Middle frontal gyrus (tissue), 1 donor: Measurements from ENCODE around the gene PRKAG2.
"Not testable (repeated sequence)": the region's sequence is repeated elsewhere in the genome, so short reads cannot be mapped to it uniquely, and the experiment has no call there.

ENCODE experiments used
- DNase-seq: peaks from one replicate; pipeline ENCODE4 v3.0.0-alpha.2; 2015; ENCODE audit warnings: low spot score; ENCODE audit errors: extremely low spot score

The PRKAG2 gene

GRCh38 chr7:151884312-151885201 is 7.6 kb upstream of the PRKAG2 start:
- DNase-seq: no peak

- DNase-seq: no peak
Measured at GRCh38 chr7:151883857-151884256, 6.9 kb upstream of the PRKAG2 start.

DNA sequence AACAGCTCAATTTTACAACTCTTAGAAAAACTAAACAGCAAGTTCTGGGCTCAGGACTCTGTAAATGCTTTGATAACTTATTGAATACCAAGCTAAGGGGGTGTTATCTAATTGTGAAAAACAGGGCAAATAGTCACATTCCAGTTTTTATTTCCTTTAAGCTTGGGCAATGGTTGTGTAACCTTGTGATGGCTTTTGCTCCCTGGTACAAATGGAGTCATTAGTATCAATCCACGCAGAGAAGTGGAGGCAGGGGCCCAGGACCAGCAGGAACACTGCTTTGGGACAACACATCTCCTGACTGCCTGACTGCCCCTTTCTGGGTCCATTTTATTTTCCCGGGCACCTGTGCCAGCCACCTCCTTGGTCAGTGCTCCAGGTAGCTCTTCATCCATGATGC is 5.8 kb upstream of the PRKAG2 start:
- DNase-seq: no peak

- no peak for DNase-seq
Measured at GRCh38 chr7:151880688-151881087, 3.8 kb upstream of the PRKAG2 start.

DNA sequence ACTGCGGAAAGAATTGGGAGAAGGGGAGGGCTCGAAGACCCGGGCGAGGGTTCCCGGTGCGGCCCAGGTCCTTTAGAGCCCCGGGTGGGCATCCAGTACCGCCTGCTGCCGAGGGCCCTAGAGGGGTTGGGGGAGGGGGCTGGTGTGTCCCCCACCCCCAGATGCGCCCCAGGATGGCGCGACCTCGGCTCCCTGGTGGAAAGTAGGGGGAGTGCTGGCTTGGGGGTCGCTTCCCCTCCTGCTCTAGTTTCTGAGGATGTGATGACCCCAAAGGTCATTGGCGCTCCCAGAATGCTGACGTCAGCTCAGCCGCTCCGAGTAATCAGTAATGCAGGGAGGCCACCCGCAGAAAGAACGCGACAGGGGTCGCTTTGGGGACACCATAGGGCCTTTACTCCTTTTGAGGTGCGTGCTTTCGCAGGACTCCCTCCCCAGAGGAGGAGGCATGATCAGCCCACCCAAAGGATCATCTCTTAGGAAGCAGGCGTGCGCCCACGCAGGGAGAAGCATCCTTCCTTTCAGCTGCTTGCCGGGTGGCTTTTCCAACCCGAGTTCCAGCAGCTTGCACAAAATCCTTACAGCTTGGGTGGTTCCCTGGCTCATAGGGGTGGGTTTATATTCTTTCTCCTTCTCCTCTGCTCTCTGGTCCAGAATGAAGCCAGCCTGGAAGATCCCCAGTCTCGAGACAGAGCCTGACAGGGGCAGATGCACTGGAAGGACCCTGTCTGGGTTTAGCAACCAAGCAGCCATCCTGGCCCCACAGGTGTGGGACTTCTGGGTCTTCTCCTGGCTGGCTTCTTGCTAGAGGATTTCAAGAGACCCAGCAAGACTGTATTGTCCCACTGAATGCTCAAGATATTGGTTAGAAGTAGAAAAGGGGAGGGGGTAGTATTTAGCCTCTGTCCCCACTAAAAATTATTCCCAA is 1.3 kb upstream of the PRKAG2 start:
- no peak for DNase-seq

DNA sequence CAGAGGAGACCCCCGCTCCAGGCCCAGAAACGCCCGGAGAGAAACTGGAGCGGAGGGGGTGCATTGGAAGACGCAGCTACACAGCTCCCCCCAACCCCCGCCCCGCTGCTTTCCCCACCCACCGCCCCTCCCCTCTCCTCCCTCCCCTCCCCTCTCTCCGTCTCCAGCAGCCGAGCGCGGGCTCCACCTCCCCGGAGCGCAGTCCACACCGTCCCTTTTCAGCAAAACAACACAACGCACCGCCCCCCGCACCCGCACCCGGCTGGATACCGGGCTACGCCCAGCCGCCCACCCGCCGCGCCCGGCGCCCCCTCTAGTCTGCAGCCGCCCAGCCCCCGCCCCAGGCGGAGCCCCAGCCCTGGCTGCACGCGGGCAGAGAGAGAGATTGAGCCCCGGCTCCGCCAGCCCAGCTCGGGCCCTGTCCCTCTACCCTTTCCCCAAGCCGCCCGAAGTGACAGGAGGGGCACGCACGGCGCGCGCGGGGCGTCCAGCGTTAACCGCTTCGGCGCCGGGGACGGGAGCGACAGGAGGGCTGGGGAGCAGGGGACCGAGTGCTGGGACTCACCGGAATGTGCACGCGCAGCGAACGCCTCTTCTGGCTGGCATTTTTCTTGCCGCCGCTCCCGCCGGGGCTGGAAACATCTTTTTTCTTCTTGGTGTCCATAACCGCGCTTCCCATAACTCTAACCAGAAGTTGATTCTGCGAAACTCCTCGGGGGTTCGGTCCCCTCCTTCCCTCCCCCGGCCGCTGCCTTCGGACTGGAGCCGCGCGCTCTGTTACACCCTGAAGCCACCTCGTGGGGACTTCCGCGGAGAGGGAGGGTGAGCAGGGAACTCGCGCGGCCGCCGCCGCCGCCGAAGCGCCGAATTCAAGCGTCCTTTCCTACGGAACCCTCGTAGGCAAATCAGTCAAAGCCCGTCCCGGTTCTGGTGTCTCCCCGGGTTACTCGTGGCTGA is 695 bp downstream of the PRKAG2 start:
- DNase-seq: no peak

- DNase-seq: not testable (repeated sequence)
Measured at GRCh38 chr7:151874479-151874878, 2.4 kb downstream of the PRKAG2 start.

GRCh38 chr7:151873402-151873965 is 3.4 kb downstream of the PRKAG2 start:
- no peak for DNase-seq

GRCh38 chr7:151872531-151873401 is 4.1 kb downstream of the PRKAG2 start:
- DNase-seq: no peak

DNA sequence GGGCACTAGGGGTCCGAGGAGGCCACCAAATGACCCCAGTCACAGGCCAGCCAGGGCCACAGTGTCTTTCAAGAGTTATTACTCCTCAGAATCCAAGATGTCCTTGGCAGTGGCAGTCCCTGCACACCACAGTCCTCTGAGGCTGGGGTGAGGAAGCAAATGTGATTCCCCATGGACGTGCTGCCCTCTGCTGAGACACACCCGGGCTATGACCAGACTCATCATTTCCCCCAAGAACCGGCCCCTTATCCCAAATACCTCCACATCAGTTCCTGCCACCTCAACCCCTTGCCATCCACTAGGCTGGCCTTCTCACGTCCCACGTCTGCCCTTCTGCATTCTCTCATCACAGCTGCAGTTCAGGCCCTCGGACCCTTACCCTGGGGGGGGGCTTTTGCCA is 5.0 kb downstream of the PRKAG2 start:
- DNase-seq: no peak

DNA sequence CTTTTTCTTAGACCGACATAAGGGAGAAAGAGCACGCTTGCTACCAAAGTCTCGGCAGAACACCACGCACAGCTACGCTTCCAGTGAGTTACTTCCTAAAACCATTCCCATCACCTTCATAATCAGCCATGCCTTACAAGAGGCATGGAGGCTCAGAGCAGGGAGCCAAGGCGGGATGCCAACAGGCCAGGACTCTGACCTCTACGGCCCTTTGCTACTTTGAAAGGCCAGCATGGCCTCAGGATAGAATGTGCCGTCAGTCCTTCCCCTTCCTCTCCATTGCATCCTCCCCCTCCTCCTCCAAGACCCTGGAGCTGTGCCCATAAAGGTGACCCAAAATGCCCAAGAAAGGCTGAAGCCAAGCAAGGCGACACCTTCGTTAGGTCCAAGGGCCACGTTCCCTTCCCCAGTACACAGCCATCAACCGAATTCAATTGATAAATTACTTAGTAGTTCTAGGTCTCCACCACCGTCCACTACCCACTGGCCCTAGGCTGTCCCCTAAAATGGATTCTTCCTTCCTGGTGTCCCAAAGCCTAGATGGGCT is 5.7 kb downstream of the PRKAG2 start:
- DNase-seq: no peak

DNA sequence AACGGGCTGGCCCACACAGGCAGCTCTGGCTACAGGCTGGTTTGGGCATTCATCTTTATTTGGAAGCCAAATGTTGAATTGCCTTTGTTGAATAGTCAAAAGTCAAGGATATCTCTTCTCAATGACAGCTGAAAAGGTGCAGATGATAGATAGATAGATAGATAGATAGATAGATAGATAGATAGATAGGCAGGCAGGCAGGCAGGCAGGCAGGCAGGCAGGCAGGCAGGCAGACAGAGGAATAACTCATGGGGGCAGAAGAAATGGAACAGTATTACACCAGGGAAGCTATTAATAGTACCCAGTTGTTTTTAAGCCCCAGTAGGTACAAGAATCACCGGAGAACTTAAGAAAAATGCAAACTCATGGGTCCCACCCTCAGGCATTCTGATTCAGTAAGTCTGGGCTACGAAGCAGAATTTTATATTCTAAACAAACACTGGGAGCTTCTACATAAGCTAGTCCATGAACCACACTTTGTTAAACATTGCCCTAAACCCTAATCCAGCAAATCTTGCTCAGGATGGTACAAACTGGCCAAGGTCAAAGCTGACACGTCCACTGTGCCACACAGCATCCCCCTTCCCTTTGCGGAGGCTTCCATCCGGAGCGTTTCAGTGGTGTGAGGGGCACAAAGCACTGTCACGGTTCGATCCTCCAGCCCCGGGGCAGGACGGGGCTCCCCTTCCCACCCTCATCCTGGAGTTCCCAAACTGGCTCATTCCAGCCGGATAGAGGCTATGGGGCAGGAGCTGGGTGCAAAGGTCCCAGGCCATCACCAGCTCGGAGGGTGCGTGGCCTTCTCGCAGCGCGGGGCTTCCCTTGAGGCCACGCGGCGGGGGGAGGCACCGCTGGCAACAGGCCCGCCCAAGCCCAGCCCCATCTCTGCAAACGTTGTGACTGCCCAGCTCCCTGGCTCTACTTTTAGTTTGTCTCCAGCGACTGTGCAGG is 6.7 kb downstream of the PRKAG2 start:
- no peak for DNase-seq

DNA sequence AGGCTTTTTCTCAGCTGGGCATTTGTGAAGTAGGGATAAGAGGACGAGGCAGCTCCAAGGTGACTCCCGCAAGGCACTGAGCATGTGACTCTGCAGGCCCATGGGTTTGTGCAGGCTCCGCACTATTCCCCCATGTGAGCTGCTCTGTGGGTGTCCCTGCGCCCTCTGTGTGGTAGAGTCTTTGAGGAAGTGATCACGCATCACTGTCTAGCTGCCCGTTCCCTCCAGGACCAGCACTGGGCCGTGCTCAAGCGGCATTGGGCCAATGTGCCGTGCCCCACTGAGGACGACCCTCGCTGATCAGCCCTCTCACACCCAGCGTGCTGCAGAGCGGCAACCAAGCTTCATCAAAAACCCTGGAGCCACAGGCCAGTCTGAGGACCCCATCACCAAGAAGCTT is 7.5 kb downstream of the PRKAG2 start:
- no peak for DNase-seq

DNA sequence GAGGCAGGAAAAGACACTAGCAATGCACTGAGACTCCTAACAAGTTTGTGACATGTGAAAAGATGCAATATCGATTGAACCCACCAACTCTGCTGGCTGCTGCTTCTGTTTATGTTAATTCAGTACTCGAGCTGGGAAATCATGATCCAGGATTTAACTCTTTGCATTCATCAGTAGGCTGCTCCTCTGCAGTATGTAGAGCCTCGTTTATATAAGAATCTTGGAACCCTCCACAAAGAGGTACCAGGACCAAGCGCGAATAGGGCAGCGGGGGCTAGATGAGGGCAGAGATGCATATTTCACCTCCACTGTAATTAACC is 7.8 kb downstream of the PRKAG2 start:
- no peak for DNase-seq

DNA sequence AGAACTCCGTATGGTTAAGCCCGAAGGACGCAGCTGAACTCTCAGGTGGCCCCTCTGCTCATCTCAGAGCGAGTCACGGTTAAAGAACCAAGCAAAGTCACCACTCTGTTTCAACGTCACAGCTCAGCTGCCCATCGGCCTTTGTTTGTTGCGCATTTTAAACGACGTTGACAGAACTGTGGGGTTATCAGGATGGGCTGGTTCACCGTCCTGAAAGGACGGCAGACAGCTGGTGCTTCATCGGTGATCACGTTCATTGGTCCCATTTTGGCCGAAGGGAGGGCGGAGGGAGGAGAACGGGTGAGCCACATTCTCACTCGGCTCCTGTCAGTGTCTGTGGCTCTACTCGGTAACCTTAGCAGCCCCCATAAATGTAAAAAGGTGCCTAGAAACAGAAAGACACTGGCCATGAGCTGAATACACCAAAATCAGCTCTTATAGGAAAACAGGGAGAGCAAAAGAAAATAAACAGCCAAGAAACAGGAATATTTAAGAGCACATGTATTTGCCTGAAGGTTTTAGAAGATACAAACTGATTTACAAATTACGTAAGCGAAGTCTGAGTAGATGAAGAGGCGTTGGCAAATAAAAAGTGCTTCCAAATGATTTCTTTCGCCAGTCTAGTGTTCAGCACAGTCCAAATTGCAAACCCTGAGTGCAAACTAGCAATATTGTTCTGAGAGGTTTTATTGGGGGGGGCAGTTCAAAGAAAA is 8.4 kb downstream of the PRKAG2 start:
- DNase-seq: no peak

- no peak for DNase-seq
Measured at GRCh38 chr7:151867912-151868311, 9.0 kb downstream of the PRKAG2 start.

- no peak for DNase-seq
Measured at GRCh38 chr7:151866761-151867655, 9.9 kb downstream of the PRKAG2 start.
